ENCODE measurements around the gene IMMP2L.

IMMP2L gene

DNA sequence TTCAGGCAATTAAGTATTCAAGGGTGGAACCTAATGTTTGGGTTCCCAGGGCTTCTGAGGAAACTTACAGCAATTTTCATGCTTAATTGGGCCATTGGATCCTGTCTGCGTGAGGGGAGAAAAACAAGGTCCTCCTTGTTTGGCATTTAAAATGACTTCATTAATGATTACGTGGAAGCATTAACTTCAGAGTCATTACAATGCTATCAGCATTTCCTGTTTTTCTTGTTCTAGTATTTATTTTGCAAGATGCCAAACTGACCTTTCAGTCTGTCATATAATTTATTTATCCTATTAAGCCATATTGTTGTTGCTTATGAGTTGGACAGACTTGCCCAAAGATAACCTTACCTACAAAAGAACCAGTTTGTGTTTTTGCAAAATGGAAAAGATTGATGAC, 795.4 kb downstream of the IMMP2L start:
- DNase-seq, result no peak

GRCh38 chr7:110764852-110765251, 797.4 kb downstream of the IMMP2L start:
- DNase-seq, result no peak

DNA sequence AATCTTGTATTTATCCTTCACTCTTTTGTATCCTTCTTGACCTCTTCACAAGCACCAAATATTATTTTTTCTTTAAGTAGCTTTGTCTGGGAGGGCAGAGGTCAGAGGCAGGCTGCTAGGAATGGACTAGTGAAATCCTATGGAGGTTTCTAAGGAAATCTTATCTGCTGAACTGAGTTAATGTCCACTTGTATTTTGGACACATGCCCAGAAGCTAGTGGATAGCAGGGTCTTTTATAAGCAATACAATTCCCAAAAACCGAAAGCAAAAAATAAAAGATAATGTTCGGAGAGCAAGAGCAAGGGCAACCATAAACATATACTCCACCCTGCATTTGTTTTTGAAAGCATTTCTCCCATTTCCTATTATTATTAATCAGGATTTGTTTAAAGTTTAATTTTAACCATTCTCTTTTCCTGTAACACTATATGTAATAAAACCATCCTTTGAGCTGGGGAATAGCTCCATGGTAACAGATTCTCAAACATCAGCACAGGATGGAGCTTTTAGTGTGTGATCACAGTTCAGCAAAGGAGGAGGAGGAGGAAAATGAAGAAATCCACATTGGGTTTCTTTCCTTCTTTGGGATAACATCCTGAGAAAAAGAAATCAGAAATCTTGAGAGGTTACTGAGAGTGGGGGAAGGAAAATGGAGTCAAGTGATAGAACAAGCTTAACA, 799.6 kb downstream of the IMMP2L start:
- DNase-seq, result no peak

DNA sequence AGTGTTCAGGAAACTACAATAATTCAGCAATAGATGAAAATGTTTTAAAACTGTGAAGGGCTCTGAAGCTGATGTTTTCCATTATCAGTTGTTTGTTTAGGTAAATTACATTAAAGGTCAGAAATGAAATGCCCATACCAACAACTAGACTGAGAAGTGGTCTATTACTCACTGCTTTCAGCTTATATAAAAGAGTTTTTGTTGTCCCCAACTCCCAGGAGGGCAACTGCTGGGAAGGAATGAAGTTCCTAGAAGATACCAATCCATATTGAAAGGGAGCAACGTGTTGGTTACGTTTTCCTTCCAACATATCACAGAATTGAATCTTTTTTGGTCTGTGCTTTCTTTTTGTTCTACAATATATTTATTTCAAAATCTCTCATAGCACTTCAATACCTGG, 802.0 kb downstream of the IMMP2L start:
- DNase-seq, result no peak

DNA sequence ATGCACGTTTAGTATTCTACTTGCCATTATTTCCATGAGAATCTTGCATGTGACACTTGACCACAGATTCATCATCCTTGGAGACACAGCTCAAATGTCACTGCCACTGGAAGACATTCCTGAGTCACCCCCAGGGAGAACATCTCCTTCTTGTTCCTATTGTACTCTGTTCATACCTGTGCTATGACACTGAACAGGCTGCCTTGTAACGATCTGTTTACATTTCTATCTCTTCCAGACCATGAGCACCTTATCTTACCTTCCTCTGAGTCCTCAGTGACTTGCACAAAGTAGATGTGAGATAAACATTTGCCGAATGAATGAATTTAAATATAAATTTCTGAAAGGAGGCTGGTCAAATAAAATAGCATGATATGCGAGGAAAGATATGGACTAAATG, 803.2 kb downstream of the IMMP2L start:
- no peak for DNase-seq

DNA sequence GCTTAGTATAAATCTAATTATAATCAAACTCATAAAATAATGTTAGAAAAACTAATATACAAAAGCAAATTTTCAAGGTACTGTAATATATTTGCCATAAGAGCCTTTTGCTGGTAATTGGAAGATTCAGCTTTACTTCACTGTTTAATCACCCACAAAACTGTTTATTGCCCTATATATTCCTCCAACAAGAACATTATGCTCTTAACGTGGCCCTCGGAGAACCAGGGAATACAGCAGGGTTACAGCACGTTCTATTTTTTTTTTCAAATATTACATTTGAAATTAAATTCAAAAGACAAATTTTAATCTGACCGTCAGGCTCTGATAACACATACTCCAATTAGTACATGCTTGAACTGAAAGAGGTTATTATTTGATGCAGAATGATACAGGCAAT, 807.6 kb downstream of the IMMP2L start:
- DNase-seq, result no peak

DNA sequence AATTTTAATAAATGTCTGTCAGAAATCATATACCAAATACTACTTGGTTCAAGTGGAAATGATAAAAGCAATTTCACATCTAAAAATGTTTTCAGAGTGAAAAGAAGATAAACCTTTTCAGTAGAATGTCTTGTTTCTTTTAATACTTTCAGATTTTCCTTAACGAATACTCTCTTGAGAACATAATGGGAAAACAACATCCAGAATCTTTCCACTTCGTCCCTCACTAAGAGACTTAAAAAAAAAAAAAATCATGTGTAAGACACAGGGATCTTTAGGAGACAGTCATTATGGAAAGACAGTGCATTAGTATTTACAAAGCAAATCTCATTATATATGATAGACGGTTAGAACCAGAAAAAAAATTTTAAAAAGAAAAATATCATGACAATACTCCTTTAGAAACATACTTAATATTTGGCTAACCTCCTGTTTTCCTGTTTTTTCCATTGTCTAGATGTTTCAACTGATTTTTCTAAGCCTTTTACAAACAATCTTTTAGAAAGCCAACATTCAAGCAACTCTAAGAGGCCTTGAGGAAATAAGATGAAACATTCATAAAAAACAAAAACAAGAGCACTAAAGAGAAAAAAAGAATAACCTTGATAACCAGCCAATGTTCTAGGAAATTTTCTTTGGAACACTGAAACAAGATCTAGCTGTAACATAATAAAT, 811.2 kb downstream of the IMMP2L start:
- DNase-seq, result no peak

DNA sequence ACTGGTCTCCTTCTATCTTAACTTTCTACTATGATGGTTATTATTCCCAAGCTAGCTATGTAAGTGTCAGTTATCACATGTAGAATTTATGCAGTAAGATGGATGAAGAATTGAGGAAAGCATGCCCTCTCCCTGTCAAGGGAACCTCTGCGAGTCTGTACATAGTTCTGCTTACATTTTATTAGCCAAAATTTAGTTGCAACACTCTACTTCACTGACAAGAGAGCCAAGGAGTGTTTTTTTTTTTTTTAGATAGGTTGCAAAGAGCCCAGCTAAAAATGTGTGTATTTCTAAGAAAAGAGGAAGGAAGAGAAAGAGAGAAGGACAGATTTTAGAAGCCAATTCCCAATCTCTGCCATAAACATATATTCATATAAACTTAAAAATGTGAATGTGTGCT, 829.1 kb downstream of the IMMP2L start:
- no peak for DNase-seq

DNA sequence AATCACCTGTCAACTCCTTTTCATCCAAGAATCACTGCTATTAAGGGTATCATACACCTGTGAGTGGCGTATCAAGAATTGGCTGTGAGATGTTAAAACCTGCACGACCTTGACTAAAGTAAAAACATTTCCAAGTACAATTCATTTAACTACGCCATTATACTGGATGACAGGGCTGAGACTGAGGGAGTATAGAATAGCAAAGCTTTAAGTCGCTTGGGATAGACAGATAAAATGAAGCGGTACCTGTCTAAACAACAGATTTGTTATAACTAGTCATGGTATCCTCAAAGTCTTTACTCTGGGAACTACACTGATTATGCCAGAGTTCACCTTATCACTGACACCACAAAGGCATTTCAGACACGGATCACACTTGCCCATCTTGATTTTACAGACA, 837.5 kb downstream of the IMMP2L start:
- DNase-seq, result no peak

GRCh38 chr7:110721395-110721794, 840.9 kb downstream of the IMMP2L start:
- no peak for DNase-seq

DNA sequence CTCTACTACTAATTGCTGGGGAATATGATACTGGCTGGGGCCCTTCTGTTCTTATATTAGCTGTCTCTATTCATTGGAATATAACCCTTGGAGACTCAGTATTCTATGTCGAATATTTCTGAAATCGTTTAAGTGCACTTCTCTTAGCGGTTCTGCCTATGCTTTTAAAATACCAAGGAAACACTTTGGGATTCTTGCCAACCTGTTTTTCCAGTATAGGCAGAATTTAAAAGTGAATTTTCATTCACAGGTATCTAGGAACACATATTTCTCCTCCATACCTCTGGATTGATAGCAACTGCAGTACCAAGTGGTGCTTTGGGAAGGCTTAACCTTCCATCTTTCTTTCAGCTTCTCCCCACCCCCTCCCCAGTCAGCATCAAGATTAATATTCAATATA, 841.7 kb downstream of the IMMP2L start:
- no peak for DNase-seq

DNA sequence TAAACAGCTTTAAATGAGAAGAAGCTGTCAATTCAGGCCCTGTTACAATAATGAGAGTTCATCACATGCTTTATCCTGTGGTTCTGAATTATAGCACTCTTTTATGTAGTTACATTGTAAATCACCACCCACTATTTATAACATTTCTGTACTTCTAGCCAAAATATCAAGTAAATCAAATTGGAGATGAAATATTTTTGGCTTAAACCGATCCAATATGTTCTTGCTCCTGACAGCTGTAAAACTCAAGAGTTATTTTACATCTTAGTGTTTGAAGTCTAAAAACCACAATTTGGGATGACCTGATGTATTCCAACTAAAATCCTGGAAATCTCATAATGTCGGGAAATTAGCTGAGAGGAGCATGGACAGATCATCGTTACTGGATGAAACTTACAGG, 842.6 kb downstream of the IMMP2L start:
- DNase-seq, result no peak

DNA sequence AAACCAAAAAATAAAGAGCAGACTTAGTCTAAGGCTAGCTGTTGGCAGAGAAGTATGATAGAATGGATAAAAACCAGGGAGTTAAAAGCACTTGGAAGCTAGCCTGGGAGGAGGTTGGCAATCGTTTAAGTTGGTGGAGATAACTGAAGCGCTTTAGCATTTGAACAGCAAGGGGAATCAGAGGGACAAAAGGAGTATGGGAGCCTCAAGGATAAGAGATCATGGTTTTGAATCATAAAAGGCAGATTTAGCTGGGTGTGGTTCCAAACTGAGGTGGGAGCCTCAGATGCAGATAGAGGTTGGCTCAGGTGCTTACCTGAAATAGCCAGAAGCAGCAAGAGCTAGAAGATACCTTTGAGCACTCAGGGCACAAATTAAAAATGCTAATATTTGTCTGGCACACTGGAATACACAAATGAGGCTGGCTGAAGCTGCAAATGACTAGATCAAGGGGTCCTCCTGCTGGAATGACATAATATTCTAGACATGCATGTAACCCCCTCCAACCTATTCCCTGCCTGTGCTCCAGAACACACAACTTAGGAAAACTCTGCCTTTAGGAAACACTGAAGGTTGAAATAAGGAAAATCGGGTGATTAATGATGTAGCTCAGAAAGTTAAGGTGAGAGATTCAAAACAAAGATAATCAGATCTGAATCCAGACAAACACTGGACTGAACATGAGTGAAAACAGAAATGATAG, 843.6 kb downstream of the IMMP2L start:
- no peak for DNase-seq

DNA sequence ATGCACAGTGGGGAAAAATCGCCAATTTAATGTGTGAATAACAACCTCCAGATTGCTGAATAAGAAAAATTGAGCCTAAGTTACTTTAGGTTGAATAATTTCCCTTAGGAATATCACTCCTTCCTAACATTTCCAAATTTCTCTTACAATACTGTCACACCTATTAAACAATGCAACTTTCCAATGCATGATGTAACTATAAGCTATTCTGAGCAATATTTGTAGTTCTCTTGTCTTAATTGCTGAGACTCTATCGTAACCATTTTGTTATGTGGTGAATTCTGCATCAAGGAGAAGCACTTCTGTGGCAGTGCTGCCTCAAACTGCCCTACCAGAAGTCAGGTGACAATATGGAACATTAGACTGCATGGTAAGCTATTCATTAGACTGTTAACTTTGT, 858.1 kb downstream of the IMMP2L start:
- no peak for DNase-seq

DNA sequence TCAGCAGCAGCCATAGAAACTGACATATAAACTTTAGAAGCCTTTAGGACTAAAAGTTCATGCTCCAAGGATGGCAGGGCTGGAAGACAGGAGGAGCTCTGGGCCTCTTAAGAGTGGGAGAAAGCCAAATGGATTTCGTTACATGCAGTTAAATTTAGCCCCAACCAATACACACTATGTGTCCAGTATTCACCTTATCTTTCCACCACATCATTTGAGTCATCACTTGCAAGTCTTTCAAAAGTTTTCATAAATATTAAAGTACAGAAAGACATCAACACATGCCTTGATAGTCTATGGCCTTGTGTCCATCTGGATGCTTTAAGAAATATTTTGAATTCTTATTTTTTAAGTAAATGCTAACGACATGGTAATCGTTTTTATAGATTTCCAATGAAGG, 863.7 kb downstream of the IMMP2L start:
- no peak for DNase-seq

DNA sequence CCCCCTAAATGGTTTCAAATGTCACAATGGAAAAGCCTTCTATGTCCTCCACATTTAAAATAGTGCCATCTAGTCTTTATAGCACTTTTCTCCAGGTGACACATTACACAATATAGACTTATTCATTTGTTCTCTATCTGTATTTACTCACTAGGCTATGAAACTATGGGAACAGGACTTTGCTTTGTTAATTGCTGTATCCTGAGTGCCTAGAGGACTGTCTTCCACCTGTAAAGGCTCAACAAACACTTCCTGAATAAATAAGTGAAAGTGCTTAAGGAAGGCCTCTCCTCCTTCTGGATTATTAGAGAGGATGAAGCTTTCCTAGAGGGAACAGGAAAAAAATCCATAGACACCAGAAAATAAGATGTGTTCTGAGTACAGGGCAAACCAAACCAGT, 868.9 kb downstream of the IMMP2L start:
- DNase-seq, result no peak

DNA sequence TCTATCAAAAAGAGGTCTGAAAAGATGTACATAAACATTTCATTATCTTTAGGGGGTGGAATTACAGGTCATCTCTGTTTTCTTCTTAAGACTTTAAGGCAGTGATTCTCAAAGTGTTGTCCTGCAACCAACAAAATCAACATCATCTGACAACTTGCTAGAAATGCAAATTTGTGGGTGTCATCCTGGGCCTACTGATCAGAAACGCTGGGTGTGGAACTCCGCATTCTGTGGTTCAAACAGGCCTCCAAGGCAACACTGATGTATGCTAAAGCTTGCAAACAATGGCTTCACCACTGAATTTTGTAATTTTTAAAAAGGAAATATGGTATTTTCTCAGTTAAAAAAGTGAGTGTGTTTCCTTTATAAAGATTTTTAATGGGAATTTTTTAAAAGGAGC, 873.4 kb downstream of the IMMP2L start:
- DNase-seq, result no peak

DNA sequence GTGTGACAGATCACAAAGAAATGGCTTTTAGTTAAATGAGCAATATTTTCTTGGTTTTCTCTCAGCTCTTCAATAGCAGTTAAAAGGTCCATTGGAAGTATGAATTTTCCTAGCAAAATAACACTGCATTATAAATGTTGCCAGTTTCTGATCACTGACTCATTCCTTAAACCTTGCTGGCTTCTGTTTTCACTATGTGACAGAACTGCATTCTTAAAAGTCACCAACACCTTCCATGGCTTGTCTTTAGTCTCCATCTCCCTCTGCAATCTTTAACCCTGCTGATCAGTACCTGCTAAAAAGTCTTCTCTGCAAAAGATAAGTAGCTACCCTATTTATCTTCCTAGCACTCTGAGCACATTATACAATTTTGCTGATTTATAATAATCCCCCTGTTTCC, 876.4 kb downstream of the IMMP2L start:
- DNase-seq, result no peak

DNA sequence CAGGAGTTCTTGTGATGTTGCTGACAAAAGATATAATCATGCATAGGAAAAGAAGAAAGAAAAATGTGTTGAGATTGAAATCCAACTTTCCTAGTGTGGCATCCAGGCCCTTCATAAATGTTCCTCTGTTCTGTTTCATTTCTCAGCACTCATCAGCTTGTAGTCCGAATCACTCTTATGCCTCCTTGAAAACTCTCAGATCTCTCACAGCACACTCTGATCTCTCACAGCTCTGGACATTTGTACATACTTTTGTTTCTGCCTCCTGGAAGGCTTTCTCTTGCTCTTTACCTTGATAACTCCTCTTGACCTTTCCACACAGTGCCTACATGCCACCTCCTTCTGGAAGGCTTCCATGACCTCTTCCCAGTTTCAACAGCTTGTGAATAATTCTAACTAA, 880.4 kb downstream of the IMMP2L start:
- no peak for DNase-seq

DNA sequence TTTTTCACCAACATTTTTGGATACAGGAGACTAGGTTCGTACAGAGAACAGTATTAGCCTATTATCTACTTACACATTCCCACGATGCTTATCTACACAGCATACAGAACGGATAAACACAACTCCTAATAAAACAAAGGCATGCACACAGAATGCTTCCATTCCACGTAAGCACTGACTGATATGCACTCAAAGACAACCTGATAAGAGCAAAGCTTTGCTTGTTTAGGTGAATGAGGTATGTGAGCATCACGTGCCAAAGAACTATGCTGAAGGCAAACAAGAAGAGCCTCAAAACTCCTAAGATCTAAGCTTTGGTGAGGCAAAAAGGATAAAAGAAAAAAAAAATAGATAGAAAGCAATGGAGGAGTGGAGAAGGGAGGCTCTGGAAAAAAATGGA, 884.9 kb downstream of the IMMP2L start:
- no peak for DNase-seq

GRCh38 chr7:110676785-110677184, 885.5 kb downstream of the IMMP2L start:
- DNase-seq, result no peak

DNA sequence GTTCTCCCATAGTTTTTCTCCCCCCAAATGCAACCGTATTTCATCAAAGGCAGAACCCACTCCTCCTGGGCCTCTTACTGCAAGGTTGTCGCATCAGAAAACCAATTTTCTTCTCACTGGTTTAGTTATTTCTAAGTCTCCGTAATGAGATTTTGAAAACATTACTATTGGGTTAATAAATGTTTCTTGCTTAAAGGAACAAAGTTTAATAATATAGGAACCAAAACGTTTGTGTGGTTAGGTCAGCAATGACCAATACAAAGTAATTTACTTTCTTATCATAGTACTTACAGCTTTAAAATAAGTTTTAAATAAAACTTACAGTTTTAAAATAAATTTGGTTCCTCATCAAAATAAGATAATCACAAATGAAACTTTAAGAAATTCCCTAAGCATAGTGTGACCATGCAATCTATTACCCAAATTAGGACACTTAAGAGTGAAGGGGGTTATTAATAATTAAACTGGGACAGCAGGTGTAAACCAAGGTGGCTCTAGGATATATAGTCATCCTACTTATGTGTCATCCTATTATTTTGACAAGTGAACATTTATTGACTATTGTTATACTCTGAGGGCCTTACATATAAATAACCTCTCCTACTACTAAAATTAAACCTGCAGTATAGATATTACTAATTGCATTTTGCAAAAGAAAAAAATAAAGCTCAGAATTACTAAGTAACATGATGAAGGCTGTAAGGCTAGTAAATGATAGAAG, 886.7 kb downstream of the IMMP2L start:
- no peak for DNase-seq

- no peak for DNase-seq
These were observed 889.1 kb downstream of the IMMP2L start for GRCh38 chr7:110673148-110673547.

GRCh38 chr7:110669410-110669809, 892.9 kb downstream of the IMMP2L start:
- no peak for DNase-seq

Data from cerebellar nuclear complex (tissue), 1 donor.